ENCODE results near the gene DHH.

Gene DHH

GRCh38 chr12:49055092-49055491 lies 39.5 kb downstream of the DHH start:
- Histone ChIP-seq H3K4me3 (ENCODE audit: low read depth in 1 of 2, low read length in 2 of 2) (no peak overlapping the region), H3K9ac (ENCODE audit: low read length) (no peak overlapping the region), H3K27me3 (ENCODE audit: control insufficient read depth in 1 of 2, insufficient read depth in 2 of 2, low read length in 2 of 2) (no peaks in the 10 kb centered on the region), H3K9me3 (ENCODE audit: low read length) (no peaks in the 10 kb centered on the region), H3K4me1 (ENCODE audit: insufficient read depth, low read length) (peaks cover 40% of the 10 kb centered on the region), H3K27ac (ENCODE audit: low read depth, low read length) (no peak overlapping the region), H3K36me3 (ENCODE audit: insufficient read depth, low read length) (peaks cover 51% of the 10 kb centered on the region)

- H3K9ac ChIP-seq (ENCODE audit: low read length) = no peak overlapping the region
- H3K4me3 ChIP-seq (ENCODE audit: low read depth in 1 of 2, low read length in 2 of 2) = no peak overlapping the region
- H3K4me1 ChIP-seq (ENCODE audit: insufficient read depth, low read length) = peaks cover 40% of the 10 kb centered on the region
- no peaks in the 10 kb centered on the region for H3K9me3 ChIP-seq (ENCODE audit: low read length)
- peaks cover 57% of the 10 kb centered on the region for H3K36me3 ChIP-seq (ENCODE audit: insufficient read depth, low read length)
- no peak overlapping the region for H3K27ac ChIP-seq (ENCODE audit: low read depth, low read length)
- H3K27me3 ChIP-seq (ENCODE audit: control insufficient read depth in 1 of 2, insufficient read depth in 2 of 2, low read length in 2 of 2) = no peaks in the 10 kb centered on the region
These were observed 40.1 kb downstream of the DHH start for GRCh38 chr12:49054524-49054923.

- no peak overlapping the region for H3K4me3 ChIP-seq (ENCODE audit: low read depth in 1 of 2, low read length in 2 of 2)
- H3K9me3 ChIP-seq (ENCODE audit: low read length) = no peaks in the 10 kb centered on the region
- no peaks in the 10 kb centered on the region for H3K27me3 ChIP-seq (ENCODE audit: control insufficient read depth in 1 of 2, insufficient read depth in 2 of 2, low read length in 2 of 2)
- H3K36me3 ChIP-seq (ENCODE audit: insufficient read depth, low read length) = peaks cover 61% of the 10 kb centered on the region
- H3K4me1 ChIP-seq (ENCODE audit: insufficient read depth, low read length) = peaks cover 40% of the 10 kb centered on the region
- no peak overlapping the region for H3K27ac ChIP-seq (ENCODE audit: low read depth, low read length)
- no peak overlapping the region for H3K9ac ChIP-seq (ENCODE audit: low read length)
These were observed 40.5 kb downstream of the DHH start for GRCh38 chr12:49054096-49054495.

- Histone ChIP-seq H3K4me3 (ENCODE audit: low read depth in 1 of 2, low read length in 2 of 2) (no peak overlapping the region), H3K4me1 (ENCODE audit: insufficient read depth, low read length) (peaks cover 26% of the 10 kb centered on the region), H3K9ac (ENCODE audit: low read length) (no peak overlapping the region), H3K27me3 (ENCODE audit: control insufficient read depth in 1 of 2, insufficient read depth in 2 of 2, low read length in 2 of 2) (no peaks in the 10 kb centered on the region), H3K36me3 (ENCODE audit: insufficient read depth, low read length) (peaks cover 76% of the 10 kb centered on the region), H3K27ac (ENCODE audit: low read depth, low read length) (no peak overlapping the region), H3K9me3 (ENCODE audit: low read length) (no peaks in the 10 kb centered on the region)
These were observed 42.0 kb downstream of the DHH start for GRCh38 chr12:49052451-49053208.

GRCh38 chr12:49051777-49052438 lies 42.7 kb downstream of the DHH start:
- peaks cover 83% of the 10 kb centered on the region for H3K36me3 ChIP-seq (ENCODE audit: insufficient read depth, low read length)

GRCh38 chr12:49051373-49051764 lies 43.2 kb downstream of the DHH start:
- peaks cover 89% of the 10 kb centered on the region for H3K36me3 ChIP-seq (ENCODE audit: insufficient read depth, low read length)
- H3K4me1 ChIP-seq (ENCODE audit: insufficient read depth, low read length) = peaks cover 13% of the 10 kb centered on the region
- H3K9me3 ChIP-seq (ENCODE audit: low read length) = no peaks in the 10 kb centered on the region
- H3K4me3 ChIP-seq (ENCODE audit: low read depth in 1 of 2, low read length in 2 of 2) = no peak overlapping the region
- no peak overlapping the region for H3K27ac ChIP-seq (ENCODE audit: low read depth, low read length)
- no peak overlapping the region for H3K9ac ChIP-seq (ENCODE audit: low read length)
- H3K27me3 ChIP-seq (ENCODE audit: control insufficient read depth in 1 of 2, insufficient read depth in 2 of 2, low read length in 2 of 2) = no peaks in the 10 kb centered on the region

More at GRCh38 chr12:49051777-49052438, 42.7 kb downstream of the DHH start:
- Histone ChIP-seq H3K4me3 (ENCODE audit: low read depth in 1 of 2, low read length in 2 of 2) (no peak overlapping the region), H3K9ac (ENCODE audit: low read length) (no peak overlapping the region), H3K27me3 (ENCODE audit: control insufficient read depth in 1 of 2, insufficient read depth in 2 of 2, low read length in 2 of 2) (no peaks in the 10 kb centered on the region), H3K9me3 (ENCODE audit: low read length) (no peaks in the 10 kb centered on the region), H3K27ac (ENCODE audit: low read depth, low read length) (no peak overlapping the region), H3K4me1 (ENCODE audit: insufficient read depth, low read length) (peaks cover 18% of the 10 kb centered on the region)

GRCh38 chr12:49050507-49051372 lies 43.9 kb downstream of the DHH start:
- no peaks in the 10 kb centered on the region for H3K9me3 ChIP-seq (ENCODE audit: low read length)
- H3K36me3 ChIP-seq (ENCODE audit: insufficient read depth, low read length) = peaks cover 95% of the 10 kb centered on the region
- peaks cover 7% of the 10 kb centered on the region for H3K4me1 ChIP-seq (ENCODE audit: insufficient read depth, low read length)

GRCh38 chr12:49049566-49050224 lies 44.9 kb downstream of the DHH start:
- H3K4me1 ChIP-seq (ENCODE audit: insufficient read depth, low read length) = no peaks in the 10 kb centered on the region
- peaks cover 100% of the 10 kb centered on the region for H3K36me3 ChIP-seq (ENCODE audit: insufficient read depth, low read length)
- no peak overlapping the region for H3K4me3 ChIP-seq (ENCODE audit: low read depth in 1 of 2, low read length in 2 of 2)
- H3K9me3 ChIP-seq (ENCODE audit: low read length) = no peaks in the 10 kb centered on the region
- H3K9ac ChIP-seq (ENCODE audit: low read length) = no peak overlapping the region
- no peak overlapping the region for H3K27ac ChIP-seq (ENCODE audit: low read depth, low read length)
- H3K27me3 ChIP-seq (ENCODE audit: control insufficient read depth in 1 of 2, insufficient read depth in 2 of 2, low read length in 2 of 2) = no peaks in the 10 kb centered on the region

More at GRCh38 chr12:49050507-49051372, 43.9 kb downstream of the DHH start:
- Histone ChIP-seq H3K27me3 (ENCODE audit: control insufficient read depth in 1 of 2, insufficient read depth in 2 of 2, low read length in 2 of 2) (no peaks in the 10 kb centered on the region), H3K4me3 (ENCODE audit: low read depth in 1 of 2, low read length in 2 of 2) (no peak overlapping the region), H3K9ac (ENCODE audit: low read length) (no peak overlapping the region), H3K27ac (ENCODE audit: low read depth, low read length) (no peak overlapping the region)

GRCh38 chr12:49048953-49049352 lies 45.6 kb downstream of the DHH start:
- no peak overlapping the region for H3K27ac ChIP-seq (ENCODE audit: low read depth, low read length)
- no peak overlapping the region for H3K9ac ChIP-seq (ENCODE audit: low read length)
- H3K4me1 ChIP-seq (ENCODE audit: insufficient read depth, low read length) = no peaks in the 10 kb centered on the region
- no peak overlapping the region for H3K4me3 ChIP-seq (ENCODE audit: low read depth in 1 of 2, low read length in 2 of 2)
- peaks cover 100% of the 10 kb centered on the region for H3K36me3 ChIP-seq (ENCODE audit: insufficient read depth, low read length)
- H3K9me3 ChIP-seq (ENCODE audit: low read length) = no peaks in the 10 kb centered on the region
- no peaks in the 10 kb centered on the region for H3K27me3 ChIP-seq (ENCODE audit: control insufficient read depth in 1 of 2, insufficient read depth in 2 of 2, low read length in 2 of 2)

GRCh38 chr12:49046129-49046895 lies 48.3 kb downstream of the DHH start:
- H3K27me3 ChIP-seq (ENCODE audit: control insufficient read depth in 1 of 2, insufficient read depth in 2 of 2, low read length in 2 of 2) = no peaks in the 10 kb centered on the region
- no peak overlapping the region for H3K9ac ChIP-seq (ENCODE audit: low read length)
- no peak overlapping the region for H3K4me3 ChIP-seq (ENCODE audit: low read depth in 1 of 2, low read length in 2 of 2)
- no peak overlapping the region for H3K27ac ChIP-seq (ENCODE audit: low read depth, low read length)
- no peaks in the 10 kb centered on the region for H3K9me3 ChIP-seq (ENCODE audit: low read length)
- H3K4me1 ChIP-seq (ENCODE audit: insufficient read depth, low read length) = no peaks in the 10 kb centered on the region
- H3K36me3 ChIP-seq (ENCODE audit: insufficient read depth, low read length) = peaks cover 100% of the 10 kb centered on the region
